GM03348 (cell line): ENCODE data around the gene LAMTOR1.

Experiments
- DNase-seq: peaks from one replicate; pipeline ENCODE4 v3.0.0; 2012; ENCODE audit warnings: low spot score

Gene LAMTOR1

GRCh38 chr11:72080326-72081183 is 22.5 kb downstream of the LAMTOR1 start, which contains the start of the genes LRRC51 and NUMA1:
LRRC51 (plus strand) TSS chr11:72080850; CDS start chr11:72089084, 8,234 bp downstream.
NUMA1 (minus strand) TSS chr11:72080542; CDS start chr11:72035943, 44,599 bp downstream.
- DNase-seq = peak; percentile 96

GRCh38 chr11:72079819-72080325 is 23.2 kb downstream of the LAMTOR1 start:
- DNase-seq = peak; percentile 67

GRCh38 chr11:72078477-72078876 is 24.6 kb downstream of the LAMTOR1 start:
- no peak for DNase-seq

GRCh38 chr11:72075756-72076155 is 27.3 kb downstream of the LAMTOR1 start:
- DNase-seq = no peak

DNA sequence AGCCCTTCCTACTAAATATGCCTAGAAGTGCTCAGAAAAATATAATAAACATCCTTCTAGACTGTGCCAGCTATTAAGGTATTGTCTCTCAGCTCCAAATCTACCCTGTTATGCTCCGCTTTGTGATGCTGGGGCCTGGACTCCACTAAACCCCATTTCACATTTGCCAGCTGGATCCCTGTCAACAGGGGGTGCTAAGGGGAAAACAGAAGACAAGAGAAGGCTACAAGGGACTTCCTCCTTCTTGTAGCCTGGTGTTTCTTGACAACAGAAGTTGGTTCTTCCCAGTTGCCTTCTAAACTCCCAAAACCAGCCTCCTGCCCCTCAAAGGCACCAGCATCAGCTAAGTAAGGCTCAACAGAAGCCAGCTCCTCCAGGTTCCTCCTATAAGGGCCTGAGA is 28.0 kb downstream of the LAMTOR1 start:
- no peak for DNase-seq

DNA sequence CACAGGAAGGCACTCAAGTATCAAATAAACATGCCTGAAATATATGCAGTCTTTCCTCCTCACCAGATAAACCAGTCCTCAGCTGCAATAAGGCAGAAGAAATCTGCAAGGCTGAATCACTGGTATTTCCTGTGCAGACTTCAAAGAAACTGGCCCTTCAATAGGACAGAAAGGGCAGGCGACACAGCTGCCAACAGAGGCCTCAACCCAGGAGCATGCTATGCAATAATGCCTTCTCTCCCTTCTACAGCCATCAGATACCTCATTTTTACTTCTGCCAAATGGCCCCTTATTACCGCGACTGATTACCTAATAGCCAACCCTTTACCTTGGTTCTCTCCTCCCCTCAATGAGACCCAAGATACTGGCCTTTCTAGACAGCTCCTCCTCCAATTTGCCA is 30.7 kb downstream of the LAMTOR1 start:
- peak; percentile 72 for DNase-seq

DNA sequence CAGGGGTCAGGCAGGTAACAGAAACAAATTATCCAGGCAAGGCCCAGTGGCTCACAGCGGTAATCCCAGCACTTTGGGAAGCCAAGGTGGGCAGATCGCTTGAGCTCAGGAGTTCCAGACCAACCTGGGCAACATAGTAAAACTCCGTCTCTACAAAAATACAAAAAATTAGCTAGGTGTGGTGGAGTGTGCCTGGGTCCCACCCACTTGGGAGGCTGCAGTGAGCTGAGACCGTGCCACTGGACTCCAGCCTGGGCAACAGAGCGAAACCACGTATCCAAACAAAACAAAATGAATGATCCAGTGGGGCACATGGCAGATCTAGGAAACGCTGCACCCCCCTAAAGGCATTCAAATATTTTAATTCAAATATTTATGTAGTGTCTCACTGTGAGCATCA is 32.6 kb downstream of the LAMTOR1 start:
- no peak for DNase-seq

DNA sequence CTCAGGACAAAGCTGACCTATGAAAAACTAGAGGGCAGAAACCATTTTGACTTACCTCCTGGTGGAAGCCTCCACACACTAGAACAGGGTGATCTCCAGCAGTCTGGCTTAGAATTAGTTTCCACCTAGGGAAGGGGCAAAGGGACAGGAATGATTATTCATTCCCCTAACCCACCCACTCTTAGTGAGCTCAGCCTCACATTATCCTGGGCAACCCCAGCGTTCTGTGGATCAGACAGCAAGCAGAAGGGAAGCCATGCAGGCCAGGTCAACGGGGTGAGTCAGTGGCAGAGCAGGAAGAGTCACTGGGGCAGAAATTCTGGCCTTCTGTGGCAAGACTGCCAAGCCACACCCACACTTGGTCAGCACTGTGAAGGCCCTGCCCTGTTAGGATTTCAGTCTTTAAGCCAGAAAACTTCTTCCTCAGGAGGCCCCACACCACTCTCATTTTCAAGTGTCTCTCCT is 33.3 kb downstream of the LAMTOR1 start:
- DNase-seq = peak; percentile 85

DNA sequence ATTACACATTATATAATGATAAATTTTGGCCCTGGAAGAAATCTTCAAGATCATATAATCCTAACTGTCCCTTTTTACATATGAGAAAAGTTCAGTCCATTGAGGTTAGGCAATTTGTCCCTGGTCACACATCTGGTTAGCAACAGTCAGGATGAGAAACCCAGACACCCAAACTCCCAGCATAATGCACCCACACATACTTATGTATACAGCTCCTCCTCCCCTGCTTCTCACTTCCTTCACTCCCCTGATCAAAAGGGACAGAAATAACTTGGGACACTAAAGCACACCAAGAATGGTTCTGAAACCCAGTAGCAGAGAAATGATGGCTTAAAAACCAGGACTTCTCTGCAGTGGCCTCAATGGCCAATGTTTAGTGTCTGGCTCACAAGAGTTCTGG is 33.9 kb downstream of the LAMTOR1 start:
- peak; percentile 35 for DNase-seq

GRCh38 chr11:72067676-72068075 is 35.4 kb downstream of the LAMTOR1 start:
- no peak for DNase-seq

GRCh38 chr11:72067266-72067665 is 35.8 kb downstream of the LAMTOR1 start:
- no peak for DNase-seq

DNA sequence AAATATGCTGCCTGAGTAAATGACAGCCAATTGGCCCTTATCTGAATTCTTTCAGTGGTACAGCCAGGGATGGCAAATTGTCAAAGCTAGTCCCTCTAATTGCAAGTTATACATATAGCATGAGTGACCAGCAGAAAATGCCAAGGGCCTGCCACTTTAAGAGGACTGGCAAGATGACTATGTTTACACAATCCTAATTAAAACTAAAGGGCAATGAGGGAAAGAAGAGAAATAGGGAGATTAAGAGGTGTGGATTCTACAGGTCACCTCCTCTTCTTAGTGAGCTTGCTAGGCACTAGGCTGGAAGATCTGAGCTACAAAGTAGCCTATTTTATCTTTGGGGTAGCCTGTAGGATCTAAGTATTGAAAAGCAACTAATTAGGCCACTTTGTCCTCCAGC is 36.2 kb downstream of the LAMTOR1 start:
- DNase-seq = no peak

GRCh38 chr11:72061739-72062396 is 41.2 kb downstream of the LAMTOR1 start:
- DNase-seq = no peak

DNA sequence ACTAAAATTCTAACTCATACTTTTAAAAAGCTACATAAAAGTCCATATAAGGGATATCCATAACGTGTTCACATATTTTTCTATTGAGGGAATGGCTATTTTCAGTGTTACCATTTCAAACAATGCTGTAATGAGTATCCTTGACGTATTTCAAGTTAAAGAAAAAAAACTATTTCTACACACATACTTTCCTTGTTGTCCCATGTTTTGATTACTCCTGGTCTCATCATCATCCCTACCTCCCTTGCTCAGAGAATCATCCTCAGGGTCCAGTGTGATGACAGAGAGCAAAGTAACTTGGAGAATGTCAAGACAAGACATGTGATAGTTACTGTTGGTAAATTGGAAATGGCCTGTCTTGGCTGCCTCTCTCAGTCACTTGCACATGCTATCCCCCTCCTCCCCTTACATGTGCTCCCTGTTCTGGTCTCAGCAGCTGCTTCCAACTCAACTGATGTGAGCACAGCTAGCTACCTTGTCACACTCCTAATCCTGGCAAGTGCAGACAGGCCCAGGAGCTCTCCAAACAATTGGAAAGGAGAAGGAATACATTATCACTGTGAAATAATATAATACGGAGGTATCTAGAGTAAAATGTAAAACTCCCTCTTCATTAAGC is 44.6 kb downstream of the LAMTOR1 start:
- DNase-seq = peak; percentile 13

GRCh38 chr11:72048766-72049460 is 54.2 kb downstream of the LAMTOR1 start:
- DNase-seq = no peak
